GM23248 (cell line): ENCODE measurements around the gene ANKUB1.

Experiments used
- EZH2 ChIP-seq: fragments of 200-600 bp; sonication (generic); IDR thresholded peaks from 2 replicates; pipeline ENCODE4 v1.6.1; 2018; ENCODE audit warnings: antibody characterized with exemption, mild to moderate bottlenecking; ENCODE audit not compliant: insufficient read depth, poor library complexity, severe bottlenecking
- EZH2phosphoT487 ChIP-seq: fragments of 200-600 bp; sonication (generic); IDR thresholded peaks from 2 replicates; pipeline ENCODE4 v1.6.1; 2018; ENCODE audit warnings: antibody characterized with exemption, moderate library complexity, mild to moderate bottlenecking, low read depth; ENCODE audit not compliant: insufficient read depth

- TF ChIP-seq EZH2phosphoT487 (no peak), EZH2 (no peak)
Measured at GRCh38 chr3:149806171-149806778, 13.9 kb upstream of the ANKUB1 start.
